NCI-H510A (cell line): ENCODE data around the gene ATF5.
"Not testable (repeated sequence)": the region's sequence is repeated elsewhere in the genome, so short reads cannot be mapped to it uniquely, and the experiment has no call there.

Source experiments
- DNase-seq: peaks from one replicate; lab custom pipeline; 2025; lab: John Stamatoyannopoulos, UW

ATF5 gene

GRCh38 chr19:49923055-49924003 is 5.7 kb upstream of the ATF5 start:
- DNase-seq = no peak

GRCh38 chr19:49924004-49924880 is 4.8 kb upstream of the ATF5 start:
- no peak for DNase-seq

GRCh38 chr19:49924881-49925210 is 4.2 kb upstream of the ATF5 start:
- DNase-seq = not testable (repeated sequence)

GRCh38 chr19:49925486-49925885 is 3.5 kb upstream of the ATF5 start:
- DNase-seq = no peak

GRCh38 chr19:49926515-49926914 is 2.5 kb upstream of the ATF5 start:
- no peak for DNase-seq

- no peak for DNase-seq
Observed at GRCh38 chr19:49927526-49928264, 1.3 kb upstream of the ATF5 start.

- DNase-seq = peak; percentile 75
Observed at GRCh38 chr19:49929611-49930482, 842 bp downstream of the ATF5 start.

GRCh38 chr19:49930483-49931011 is 1.5 kb downstream of the ATF5 start:
- no peak for DNase-seq

- no peak for DNase-seq
Observed at GRCh38 chr19:49931293-49932040, 2.5 kb downstream of the ATF5 start.

- DNase-seq = no peak
Observed at GRCh38 chr19:49932041-49932451, 3.0 kb downstream of the ATF5 start.

- no peak for DNase-seq
Observed at GRCh38 chr19:49932731-49933131, 3.7 kb downstream of the ATF5 start.

GRCh38 chr19:49933643-49934042 is 4.6 kb downstream of the ATF5 start:
- no peak for DNase-seq

GRCh38 chr19:49936549-49936948 is 7.5 kb downstream of the ATF5 start:
- no peak for DNase-seq

GRCh38 chr19:49937750-49938381 is 8.9 kb downstream of the ATF5 start:
- DNase-seq = no peak

GRCh38 chr19:49938662-49939061 is 9.7 kb downstream of the ATF5 start:
- no peak for DNase-seq

- no peak for DNase-seq
Observed at GRCh38 chr19:49939721-49940481, 10.9 kb downstream of the ATF5 start.

- DNase-seq = no peak
Observed at GRCh38 chr19:49940482-49940791, 11.4 kb downstream of the ATF5 start.

- not testable (repeated sequence) for DNase-seq
Observed at GRCh38 chr19:49944567-49944966, 15.6 kb downstream of the ATF5 start.

- no peak for DNase-seq
Observed at GRCh38 chr19:49946415-49946814, 17.4 kb downstream of the ATF5 start.
